ENCODE data around the gene COQ10B.
"Not testable (repeated sequence)": the region's sequence is repeated elsewhere in the genome, so short reads cannot be mapped to it uniquely, and the experiment has no call there.

COQ10B gene

DNA sequence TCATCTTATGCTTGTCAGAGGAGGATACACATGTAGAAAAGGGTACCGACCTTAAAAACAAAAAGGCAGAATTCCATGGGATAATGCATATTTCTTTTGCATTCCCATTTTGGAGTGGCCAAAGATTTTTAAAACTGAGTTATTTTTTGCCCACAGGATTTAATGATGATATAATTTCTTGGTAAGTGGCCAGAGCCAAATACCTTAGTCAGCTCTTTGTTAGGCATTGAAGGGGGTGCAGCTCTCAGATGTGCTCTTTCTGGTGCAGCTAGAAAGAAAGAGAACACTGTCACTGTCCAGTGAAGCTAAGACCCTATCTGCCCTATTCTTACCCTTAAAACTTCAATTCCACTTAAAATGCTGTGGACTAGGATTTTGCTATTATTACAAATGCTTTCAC, 10.8 kb downstream of the COQ10B start:
- no peak for DNase-seq
- Histone ChIP-seq H3K36me3 (peaks cover 20% of the 10 kb centered on the region), H3K9me3 (ENCODE audit: severe bottlenecking) (no peaks in the 10 kb centered on the region), H3K27ac (no peak overlapping the region), H3K27me3 (ENCODE audit: insufficient read depth, low read depth, severe bottlenecking) (no peaks in the 10 kb centered on the region), H3K4me3 (ENCODE audit: low read depth, low read length) (no peak overlapping the region)
- TF ChIP-seq, protein P1, sequence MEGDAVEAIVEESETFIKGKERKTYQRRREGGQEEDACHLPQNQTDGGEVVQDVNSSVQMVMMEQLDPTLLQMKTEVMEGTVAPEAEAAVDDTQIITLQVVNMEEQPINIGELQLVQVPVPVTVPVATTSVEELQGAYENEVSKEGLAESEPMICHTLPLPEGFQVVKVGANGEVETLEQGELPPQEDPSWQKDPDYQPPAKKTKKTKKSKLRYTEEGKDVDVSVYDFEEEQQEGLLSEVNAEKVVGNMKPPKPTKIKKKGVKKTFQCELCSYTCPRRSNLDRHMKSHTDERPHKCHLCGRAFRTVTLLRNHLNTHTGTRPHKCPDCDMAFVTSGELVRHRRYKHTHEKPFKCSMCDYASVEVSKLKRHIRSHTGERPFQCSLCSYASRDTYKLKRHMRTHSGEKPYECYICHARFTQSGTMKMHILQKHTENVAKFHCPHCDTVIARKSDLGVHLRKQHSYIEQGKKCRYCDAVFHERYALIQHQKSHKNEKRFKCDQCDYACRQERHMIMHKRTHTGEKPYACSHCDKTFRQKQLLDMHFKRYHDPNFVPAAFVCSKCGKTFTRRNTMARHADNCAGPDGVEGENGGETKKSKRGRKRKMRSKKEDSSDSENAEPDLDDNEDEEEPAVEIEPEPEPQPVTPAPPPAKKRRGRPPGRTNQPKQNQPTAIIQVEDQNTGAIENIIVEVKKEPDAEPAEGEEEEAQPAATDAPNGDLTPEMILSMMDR (IDR thresholded peaks at IDR 0.05; ENCODE audit: low read depth, low read length): no peak

DNA sequence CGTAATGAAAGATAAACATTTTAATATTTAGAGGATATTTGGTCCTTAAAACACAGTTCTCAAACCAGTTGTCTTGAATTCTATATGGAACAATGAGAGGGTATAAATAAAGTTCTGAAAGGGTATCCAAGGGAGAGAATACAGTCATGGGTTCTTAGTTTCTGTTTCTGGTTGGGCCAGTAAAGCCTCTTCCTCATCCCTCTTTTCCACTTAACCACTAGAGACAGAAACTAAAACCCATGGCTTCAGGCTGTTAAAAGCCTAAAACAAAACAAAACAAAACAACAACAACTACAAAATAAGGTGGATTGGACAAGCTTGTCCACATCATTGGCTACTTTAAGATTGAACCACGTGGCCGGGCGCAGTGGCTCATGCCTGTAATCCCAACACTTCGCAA, 18.8 kb downstream of the COQ10B start:
- Histone ChIP-seq H3K4me3 (ENCODE audit: low read depth, low read length) (no peak overlapping the region), H3K36me3 (peaks cover 22% of the 10 kb centered on the region), H3K27me3 (ENCODE audit: insufficient read depth, low read depth, severe bottlenecking) (no peaks in the 10 kb centered on the region), H3K9me3 (ENCODE audit: severe bottlenecking) (no peaks in the 10 kb centered on the region), H3K27ac (no peak overlapping the region)
- TF ChIP-seq, protein P1 (IDR thresholded peaks at IDR 0.05; ENCODE audit: low read depth, low read length): no peak
- DNase-seq: no peak

DNA sequence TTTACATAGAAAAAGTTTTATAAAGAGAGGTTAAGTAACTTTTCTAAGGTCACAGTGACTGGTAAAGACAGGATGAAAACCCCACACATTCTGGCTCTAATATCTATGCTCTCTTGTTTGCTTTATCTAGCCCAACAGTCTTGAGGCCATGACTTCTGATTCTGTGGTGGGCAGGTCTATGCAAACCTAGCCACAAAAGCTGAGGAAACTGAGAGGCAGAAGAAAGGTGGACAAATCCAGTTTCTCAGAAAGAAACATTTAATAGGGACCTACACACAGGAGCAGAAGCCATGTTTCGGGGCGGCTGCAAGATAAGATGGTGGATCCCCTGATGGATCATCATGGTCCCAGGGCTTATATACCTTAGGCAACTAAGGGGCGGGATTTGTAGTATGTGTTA, 24.4 kb downstream of the COQ10B start:
- Histone ChIP-seq H3K36me3 (peaks cover 10% of the 10 kb centered on the region), H3K27ac (no peak overlapping the region), H3K9me3 (ENCODE audit: severe bottlenecking) (peaks cover 3% of the 10 kb centered on the region), H3K27me3 (ENCODE audit: insufficient read depth, low read depth, severe bottlenecking) (no peaks in the 10 kb centered on the region), H3K4me3 (ENCODE audit: low read depth, low read length) (no peak overlapping the region)
- no peak for DNase-seq
- TF ChIP-seq, protein P1 (IDR thresholded peaks at IDR 0.05; ENCODE audit: low read depth, low read length): no peak

GRCh38 chr2:197480165-197481036, 27.0 kb downstream of the COQ10B start:
- TF ChIP-seq, protein P1 (IDR thresholded peaks at IDR 0.05; ENCODE audit: low read depth, low read length): no peak
- peaks cover 10% of the 10 kb centered on the region for H3K36me3 ChIP-seq
- no peak overlapping the region for H3K27ac ChIP-seq
- no peaks in the 10 kb centered on the region for H3K27me3 ChIP-seq (ENCODE audit: insufficient read depth, low read depth, severe bottlenecking)
- H3K4me3 ChIP-seq (ENCODE audit: low read depth, low read length): no peak overlapping the region
- H3K9me3 ChIP-seq (ENCODE audit: severe bottlenecking): peaks cover 8% of the 10 kb centered on the region
- DNase-seq: no peak

DNA sequence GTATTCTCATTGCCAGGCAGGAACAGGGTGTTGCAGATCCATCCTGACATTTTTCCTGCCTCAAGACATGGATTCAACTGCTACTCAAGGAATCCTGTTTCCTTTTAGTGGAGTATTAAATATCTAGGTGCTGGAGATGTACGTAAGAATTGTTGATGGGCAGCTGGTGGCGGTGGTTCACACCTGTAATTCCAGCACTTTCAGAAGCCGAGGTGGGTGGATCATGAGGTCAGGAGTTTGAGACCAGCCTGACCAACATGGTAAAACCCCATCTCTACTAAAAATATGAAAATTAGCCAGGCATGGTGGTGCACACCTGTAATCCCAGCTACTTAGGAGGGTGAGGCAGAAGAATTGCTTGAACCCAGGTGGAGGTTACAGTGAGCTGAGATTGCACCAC, 30.9 kb downstream of the COQ10B start:
- not testable (repeated sequence) for H3K4me3 ChIP-seq (ENCODE audit: low read depth, low read length); H3K9me3 ChIP-seq (ENCODE audit: severe bottlenecking); H3K27me3 ChIP-seq (ENCODE audit: insufficient read depth, low read depth, severe bottlenecking); DNase-seq; H3K27ac ChIP-seq
- peaks cover 41% of the 10 kb centered on the region for H3K36me3 ChIP-seq

GRCh38 chr2:197486175-197486574, 32.8 kb downstream of the COQ10B start:
- H3K36me3 ChIP-seq: peaks cover 61% of the 10 kb centered on the region
- H3K4me3 ChIP-seq (ENCODE audit: low read depth, low read length): no peak overlapping the region
- TF ChIP-seq, protein P1 (IDR thresholded peaks at IDR 0.05; ENCODE audit: low read depth, low read length): no peak
- no peak for DNase-seq
- peaks cover 8% of the 10 kb centered on the region for H3K9me3 ChIP-seq (ENCODE audit: severe bottlenecking)
- H3K27me3 ChIP-seq (ENCODE audit: insufficient read depth, low read depth, severe bottlenecking): no peaks in the 10 kb centered on the region
- no peak overlapping the region for H3K27ac ChIP-seq

Measured in WERI-Rb-1 (cell line).